GM03348 (cell line): ENCODE results near the gene TBC1D22A.

Experiments used
- DNase-seq: peaks from one replicate; pipeline ENCODE4 v3.0.0; 2012; ENCODE audit warnings: low spot score

The TBC1D22A gene

GRCh38 chr22:46753360-46753759 is 9.1 kb upstream of the TBC1D22A start:
- DNase-seq = no peak

DNA sequence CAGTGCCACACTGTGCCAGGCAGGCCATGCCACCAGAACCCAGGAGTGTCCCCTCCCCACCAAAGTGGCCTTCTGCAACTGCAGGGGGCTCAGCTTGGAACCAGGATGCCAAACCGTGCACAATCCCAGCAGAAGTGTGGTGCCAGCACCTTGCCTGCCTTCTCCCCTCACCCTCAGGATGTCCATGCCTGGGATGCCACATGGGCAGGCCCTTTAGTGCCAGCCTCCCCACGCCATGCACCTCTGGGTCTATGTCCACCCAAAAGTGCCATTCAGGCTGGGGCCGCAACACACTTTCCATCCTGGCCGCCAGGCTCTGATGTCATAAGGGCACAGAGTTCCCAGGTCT is 8.7 kb upstream of the TBC1D22A start:
- no peak for DNase-seq

DNA sequence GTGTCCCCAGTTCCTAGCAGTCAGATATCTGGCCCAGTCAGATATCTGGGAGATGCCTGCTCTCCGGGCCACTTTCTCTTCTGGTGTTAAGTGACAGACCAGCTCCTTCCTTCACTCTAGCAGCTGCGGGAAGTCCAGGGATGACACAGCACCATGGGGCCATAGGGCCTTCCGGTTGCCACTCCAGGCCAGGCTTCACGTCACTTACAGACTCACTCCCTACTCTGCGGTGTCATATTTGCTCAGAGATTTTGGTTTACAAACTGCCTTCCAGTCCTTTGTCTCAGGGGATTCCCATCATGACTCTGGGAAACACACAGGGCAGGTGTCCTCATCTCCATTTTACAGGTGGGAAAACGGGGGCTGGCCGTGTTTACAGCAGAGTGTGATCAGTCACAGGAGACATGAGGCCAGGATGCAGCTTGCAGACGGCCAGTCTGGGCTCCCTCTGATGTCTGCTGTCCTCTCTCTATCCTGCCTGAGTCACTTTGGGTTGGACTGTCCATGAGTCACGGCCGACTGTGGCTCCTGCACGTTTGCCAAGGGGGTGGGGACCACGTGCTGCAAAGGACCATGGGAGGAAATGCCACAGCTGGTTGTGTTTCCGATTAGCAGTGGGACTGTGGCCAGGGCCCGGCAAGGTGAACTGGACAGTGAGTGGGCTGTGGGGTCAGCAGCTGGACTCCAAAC is 8.2 kb upstream of the TBC1D22A start:
- DNase-seq = peak; percentile 97

DNA sequence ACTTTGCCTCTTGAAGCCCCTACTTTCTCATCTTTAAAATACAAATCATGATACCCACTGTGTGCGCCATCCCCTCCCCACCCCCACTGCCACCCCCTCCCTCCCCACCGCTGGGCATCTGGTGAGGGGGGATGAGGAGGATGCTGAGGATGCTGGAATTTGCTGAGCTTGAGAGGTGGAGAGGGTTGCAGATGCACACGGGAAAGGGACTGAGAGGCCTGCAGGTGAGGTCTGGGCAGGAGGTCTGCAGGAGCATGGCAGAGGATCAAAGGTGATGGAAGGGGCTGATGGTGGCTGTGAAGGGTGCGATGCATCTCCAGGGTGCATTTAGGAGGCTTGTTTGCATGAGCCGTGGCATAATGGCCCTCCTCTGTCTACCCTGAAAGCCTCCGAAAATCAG is 7.6 kb upstream of the TBC1D22A start:
- DNase-seq = no peak

GRCh38 chr22:46755525-46755924 is 6.9 kb upstream of the TBC1D22A start:
- DNase-seq = no peak

- DNase-seq = no peak
Observed at GRCh38 chr22:46756097-46756496, 6.4 kb upstream of the TBC1D22A start.

DNA sequence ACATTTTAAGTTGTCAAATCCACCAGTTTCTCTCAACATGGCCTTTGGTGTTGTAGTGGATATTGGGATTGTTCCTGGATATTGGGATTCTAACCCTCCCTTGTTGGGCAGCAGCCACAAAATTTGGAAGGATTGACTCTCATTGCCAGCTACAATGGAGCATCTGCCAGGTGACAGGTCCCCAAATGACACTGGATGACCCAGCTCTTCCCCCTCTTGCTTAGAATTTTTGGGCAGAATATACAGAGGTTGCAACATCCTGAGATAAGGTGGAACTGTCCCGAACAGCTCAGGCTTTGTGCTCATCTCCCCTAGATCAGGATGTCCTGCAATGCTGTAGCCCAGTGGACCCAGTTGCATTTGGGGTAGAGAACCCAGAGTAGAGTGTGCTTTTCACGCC is 5.3 kb upstream of the TBC1D22A start:
- no peak for DNase-seq

DNA sequence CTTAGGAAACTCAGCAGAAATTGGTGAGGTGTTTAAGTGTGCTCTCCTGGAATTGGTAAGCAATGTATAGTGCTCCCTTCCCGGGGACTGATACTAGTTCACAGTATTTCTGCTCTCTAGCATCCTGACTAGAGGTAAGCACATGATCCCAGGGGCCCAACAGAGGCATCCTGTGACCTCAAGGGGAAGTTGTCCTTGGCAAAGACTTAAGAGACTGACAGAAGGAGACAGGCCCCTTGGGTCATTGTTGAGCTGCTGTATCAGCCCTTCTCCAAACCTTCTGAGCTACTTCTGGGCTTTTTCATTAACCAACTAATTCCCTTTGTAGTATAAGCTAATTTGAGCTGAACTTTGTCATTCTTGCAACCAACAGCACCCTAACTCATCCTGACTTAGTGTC is 4.3 kb upstream of the TBC1D22A start:
- DNase-seq = no peak

- DNase-seq = peak; percentile 71
Observed at GRCh38 chr22:46758867-46759290, 3.6 kb upstream of the TBC1D22A start.

- no peak for DNase-seq
Observed at GRCh38 chr22:46761017-46761416, 1.4 kb upstream of the TBC1D22A start.

DNA sequence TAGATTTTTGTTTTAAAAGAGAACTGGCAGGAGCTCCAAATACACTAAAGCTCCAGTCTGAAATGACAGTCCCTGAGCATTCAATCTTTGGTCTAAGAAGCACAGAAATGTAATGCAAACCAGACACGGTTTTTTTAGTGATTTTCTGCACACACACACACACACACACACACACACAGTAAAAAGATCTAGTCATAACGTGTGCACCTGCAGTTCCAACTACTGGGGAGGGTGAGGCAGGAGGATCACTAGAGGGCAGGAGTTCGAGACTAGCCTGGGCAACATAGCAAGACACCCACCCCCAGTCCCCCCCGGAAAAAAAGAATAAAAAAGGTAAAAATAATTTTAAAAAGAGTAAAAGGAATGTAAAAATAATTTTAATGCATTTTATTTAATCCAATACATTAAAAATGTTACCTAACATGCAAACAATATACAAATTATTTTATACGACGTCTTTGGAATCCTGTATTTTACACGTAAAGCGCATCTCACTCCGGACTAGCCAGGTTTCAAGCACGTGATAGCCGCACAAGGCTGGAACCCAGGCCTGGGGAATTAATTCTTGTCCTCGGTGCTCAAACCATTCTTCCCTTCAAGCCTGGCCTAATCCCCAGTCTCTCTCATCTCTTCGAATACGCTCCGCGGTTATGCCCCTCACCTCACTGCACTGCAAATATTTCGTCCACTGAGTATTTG is 762 bp upstream of the TBC1D22A start:
- no peak for DNase-seq

DNA sequence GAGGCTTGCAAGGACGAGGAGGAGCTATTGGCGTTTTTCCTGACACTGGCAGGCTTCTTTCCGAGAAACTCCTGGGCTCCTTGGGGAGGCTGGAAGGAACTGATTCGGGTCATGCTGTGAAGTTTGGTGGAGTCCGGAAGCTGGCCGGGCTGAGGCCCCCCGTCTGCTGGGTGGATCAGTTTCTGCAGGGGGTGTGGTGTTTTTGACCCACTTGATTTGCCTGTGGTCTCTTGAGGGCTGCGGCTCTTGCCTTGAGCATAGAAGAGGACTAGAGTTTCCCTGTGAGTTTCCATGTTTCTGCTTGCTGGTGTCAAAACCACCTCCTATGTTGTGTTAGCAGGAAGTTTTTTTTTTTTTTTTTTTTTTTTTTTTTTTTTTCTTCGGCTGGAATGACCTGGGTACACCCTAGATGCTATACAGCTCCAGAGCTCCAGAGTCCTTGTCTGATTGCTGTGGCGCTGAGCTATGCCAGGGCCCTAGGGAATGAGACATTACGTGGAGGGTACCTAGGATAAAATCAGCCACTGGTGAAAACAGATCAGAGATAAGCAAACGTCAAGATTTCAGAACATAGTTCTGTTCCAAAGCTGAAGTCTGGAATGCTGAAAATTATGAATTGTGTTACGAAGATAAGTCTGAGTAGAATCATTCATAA is 728 bp downstream of the TBC1D22A start:
- peak; percentile 60 for DNase-seq

DNA sequence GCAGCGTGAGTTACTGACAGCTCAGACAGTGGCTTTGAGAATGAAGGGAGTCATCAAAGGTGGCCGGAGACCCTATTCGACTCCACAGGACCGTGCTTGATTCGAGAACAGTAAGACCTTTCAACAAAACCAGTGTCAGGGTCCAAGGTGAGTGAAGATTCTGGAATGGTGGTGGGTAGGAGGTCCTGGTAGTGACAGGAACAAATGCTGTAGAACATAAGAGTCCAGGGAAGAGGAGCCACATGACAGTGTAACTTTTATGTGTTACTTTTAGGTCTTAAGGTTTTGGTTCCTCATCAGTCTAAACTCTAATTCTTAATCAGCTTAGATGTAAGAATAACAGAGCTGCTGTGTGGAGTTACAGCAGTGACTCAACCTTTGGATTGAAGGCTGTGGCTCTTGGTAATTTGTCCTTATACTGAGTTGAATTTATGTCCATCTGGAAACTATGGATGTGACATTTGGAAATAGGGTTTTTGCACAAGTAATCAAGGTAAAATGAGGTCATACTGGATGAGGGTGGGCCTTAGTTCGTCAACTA is 1.8 kb downstream of the TBC1D22A start:
- DNase-seq = no peak

DNA sequence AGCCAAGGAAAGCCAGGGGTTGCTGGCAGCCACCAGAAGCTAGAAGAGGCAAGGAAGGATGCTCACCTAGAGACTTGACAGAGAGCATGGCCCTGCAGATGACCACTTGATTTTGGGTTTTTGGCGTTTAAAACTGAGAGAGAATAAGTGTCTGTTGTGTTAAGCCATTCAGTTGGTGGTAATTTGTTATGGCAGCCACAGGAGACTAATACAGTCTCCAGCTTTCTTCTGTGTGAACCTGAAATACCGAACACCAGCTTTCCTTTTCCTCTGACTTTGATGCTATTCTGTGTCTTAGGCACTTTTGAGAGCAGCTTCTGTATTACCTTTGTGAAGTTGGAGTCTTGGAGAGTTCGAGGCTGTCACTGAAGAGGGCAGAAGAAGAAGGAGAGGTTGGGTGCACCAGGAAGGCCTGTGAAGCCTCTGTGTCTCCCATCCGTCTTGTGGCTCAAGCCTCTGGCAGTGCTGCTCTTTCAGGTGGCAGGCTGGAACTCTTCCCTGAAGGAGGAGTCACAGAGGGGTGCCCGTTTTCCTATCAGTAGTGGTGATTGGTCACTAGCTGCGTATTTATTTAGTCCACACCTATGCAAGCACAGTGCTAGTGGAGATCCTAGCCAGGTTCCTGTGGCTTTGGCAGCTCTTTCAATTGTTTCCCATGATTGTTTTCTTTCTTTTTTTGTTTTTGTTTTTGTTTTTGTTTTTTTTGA is 2.5 kb downstream of the TBC1D22A start:
- no peak for DNase-seq

DNA sequence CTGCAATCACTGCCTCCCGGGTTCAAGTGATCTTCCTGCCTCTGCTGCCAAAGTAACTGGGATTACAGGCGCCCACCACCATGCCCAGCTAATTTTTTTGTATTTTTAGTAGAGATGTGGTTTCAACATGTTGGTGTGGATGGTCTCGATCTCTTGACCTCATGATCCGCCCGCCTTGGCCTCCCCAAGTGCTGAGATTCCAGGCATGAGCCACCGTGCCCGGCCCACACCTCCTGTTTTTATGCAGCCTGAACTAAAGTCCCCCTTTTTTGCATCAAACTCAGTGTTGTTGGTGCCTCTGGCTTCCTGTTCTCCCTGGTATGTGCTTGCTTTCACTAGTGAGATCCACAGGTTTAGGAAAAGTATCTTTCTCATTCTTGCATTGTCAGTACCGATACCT is 4.2 kb downstream of the TBC1D22A start:
- DNase-seq = no peak

GRCh38 chr22:46767249-46767985 is 5.0 kb downstream of the TBC1D22A start:
- no peak for DNase-seq

DNA sequence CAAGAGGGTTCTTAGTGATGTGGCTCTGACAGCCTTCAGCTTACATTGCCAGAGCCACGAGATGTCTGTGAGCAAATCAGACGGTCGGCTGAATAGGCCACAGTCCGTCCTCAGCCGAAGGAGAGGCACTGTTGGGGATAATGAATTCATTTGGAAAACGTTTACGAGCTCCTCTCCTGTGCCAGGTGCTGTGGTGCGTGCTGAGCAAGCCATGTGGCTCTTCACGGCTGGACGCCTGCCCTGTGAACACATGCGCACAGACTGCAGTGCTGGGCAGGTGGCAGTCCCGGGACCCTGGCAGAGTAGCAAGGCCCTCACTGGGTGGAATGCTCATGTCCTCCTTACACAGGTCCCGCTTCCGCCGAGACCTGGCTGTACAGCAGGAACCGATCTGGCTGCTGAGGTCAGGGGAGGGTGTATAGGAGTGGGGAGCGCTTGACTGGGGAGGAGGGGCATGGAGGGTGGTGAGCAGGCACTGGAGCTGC is 6.8 kb downstream of the TBC1D22A start:
- DNase-seq = no peak

GRCh38 chr22:46769706-46770105 is 7.3 kb downstream of the TBC1D22A start:
- no peak for DNase-seq

DNA sequence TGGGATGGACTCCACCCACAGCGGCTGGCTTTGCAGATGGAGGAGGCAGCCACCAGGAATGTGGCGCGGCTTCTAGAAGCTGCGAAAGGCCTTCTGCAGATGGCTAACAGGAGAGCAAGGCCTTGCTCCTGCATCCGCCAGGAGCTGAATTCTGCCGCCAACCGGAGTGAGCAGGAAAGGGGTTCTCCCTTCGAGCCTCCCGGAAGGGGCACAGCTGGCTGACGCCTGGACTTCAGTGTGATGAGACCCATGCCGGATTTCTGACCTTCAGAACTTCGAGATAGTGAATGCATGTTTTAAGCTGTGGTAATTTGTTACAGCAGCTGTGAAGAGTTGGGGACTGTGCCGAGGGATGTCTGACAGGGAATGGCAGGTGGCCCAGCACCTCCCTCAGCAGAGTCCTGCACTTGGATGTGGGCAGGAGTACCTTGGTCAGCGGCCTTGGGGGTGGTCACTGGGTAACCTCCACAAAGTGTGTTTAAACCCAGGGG is 7.7 kb downstream of the TBC1D22A start:
- DNase-seq = no peak

DNA sequence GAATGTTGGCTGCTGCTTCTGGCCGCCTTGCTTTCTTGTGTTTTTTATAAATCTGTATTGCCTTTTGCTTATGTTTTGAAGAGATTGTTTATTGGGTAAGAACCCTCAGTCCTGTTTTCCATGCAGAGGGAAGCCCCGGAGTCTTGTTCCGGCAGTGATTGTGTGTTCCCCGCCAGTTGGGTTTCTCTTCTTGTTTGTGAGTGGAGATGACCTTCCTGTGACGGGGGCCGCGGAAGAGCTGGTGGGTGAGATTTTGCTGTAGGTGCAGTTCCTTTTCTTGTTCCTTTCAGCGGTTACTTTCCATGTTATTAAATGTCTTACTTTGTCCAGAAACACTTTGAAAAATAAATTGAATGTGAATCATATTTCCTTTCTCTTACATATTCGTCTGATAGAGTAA is 8.3 kb downstream of the TBC1D22A start:
- no peak for DNase-seq

DNA sequence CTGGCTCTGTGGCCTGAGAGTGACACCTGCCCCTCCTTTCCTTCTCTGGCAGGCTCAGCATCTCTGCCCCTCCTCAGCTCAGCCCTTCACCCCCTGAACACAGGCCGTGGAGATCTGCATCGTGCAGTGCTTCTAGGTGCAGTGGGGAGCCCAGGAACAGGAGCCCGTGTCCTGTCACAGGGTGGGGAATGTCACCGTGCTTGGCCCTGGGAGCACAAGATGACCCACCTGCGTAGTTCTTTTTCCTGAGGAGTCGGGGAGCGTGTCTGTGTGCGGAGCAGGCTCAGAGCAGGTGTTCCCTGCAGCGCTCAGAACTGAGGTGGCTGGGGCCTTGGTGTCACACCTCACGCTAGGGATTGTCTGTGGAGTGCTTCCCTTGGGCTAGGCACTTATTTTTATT is 10.6 kb downstream of the TBC1D22A start:
- no peak for DNase-seq
